SU-DHL-6 (cell line): ENCODE results near the gene ST6GALNAC3.

Source experiments
- H2AFZ ChIP-seq: fragments of 200-600 bp; sonication (generic); 2 replicates; pipeline ENCODE4 v1.6.1; 2014; ENCODE audit warnings: low read depth, mild to moderate bottlenecking, moderate library complexity, mixed read lengths, antibody characterized with exemption, low read length; ENCODE audit not compliant: severe bottlenecking
- H3F3A ChIP-seq: fragments of 200-600 bp; shearing (Covaris generic); 2 replicates; pipeline ENCODE4 v1.6.0; 2016; ENCODE audit warnings: antibody characterized with exemption, mild to moderate bottlenecking; ENCODE audit not compliant: insufficient read depth
- H3K27ac ChIP-seq: fragments of 200-600 bp; sonication (generic); 2 replicates; pipeline ENCODE4 v1.5.1; 2016; ENCODE audit warnings: low read depth, mild to moderate bottlenecking, low read length, moderate library complexity, mixed read lengths
- H3K27me3 ChIP-seq: fragments of 200-600 bp; sonication (generic), shearing (Covaris generic); 2 replicates; pipeline ENCODE4 v1.6.0; 2014; ENCODE audit warnings: mild to moderate bottlenecking, low read length
- H3K36me3 ChIP-seq: fragments of 200-600 bp; sonication (generic); 2 replicates; pipeline ENCODE4 v1.6.1; 2014; ENCODE audit warnings: mild to moderate bottlenecking, low read length, mixed read lengths
- H3K4me2 ChIP-seq: fragments of 300-600, 200-600 bp; shearing (Covaris generic), sonication (generic); 2 replicates; pipeline ENCODE4 v1.6.0; 2014; ENCODE audit warnings: low read length, low read depth, mild to moderate bottlenecking; ENCODE audit not compliant: poor library complexity, severe bottlenecking
- H3K4me3 ChIP-seq: fragments of 200-600 bp; sonication (generic); 2 replicates; pipeline ENCODE4 v1.5.1; 2014; ENCODE audit warnings: antibody characterized with exemption, low read length, mild to moderate bottlenecking, mixed read lengths; ENCODE audit not compliant: insufficient read depth, poor library complexity, severe bottlenecking
- H3K79me2 ChIP-seq: fragments of 200-600 bp; sonication (generic); 2 replicates; pipeline ENCODE4 v1.6.1; 2014; ENCODE audit warnings: mild to moderate bottlenecking, low read length, moderate library complexity; ENCODE audit not compliant: insufficient read depth
- H3K9ac ChIP-seq: fragments of 200-600 bp; sonication (generic); 2 replicates; pipeline ENCODE4 v1.7.0; 2014; ENCODE audit warnings: mild to moderate bottlenecking, low read length
- H3K9me2 ChIP-seq: fragments of 200-600 bp; sonication (generic); replicated peaks from 2 replicates; pipeline ENCODE4 v1.6.1; 2014; ENCODE audit warnings: low read length; ENCODE audit not compliant: insufficient read depth
- H3K9me3 ChIP-seq: fragments of 200-600 bp; sonication (generic); 2 replicates; pipeline ENCODE4 v1.6.1; 2014; ENCODE audit warnings: low read length, mixed read lengths; ENCODE audit not compliant: insufficient read depth
- H4K20me1 ChIP-seq: fragments of 200-600 bp; sonication (generic); 2 replicates; pipeline ENCODE4 v1.6.1; 2014; ENCODE audit warnings: low read depth, mild to moderate bottlenecking, antibody characterized with exemption, low read length, moderate library complexity, mixed read lengths
- EZH2phosphoT487 ChIP-seq: fragments of 200-600 bp; sonication (generic), shearing (Covaris generic); conservative IDR thresholded peaks from 2 replicates; pipeline ENCODE4 v1.6.1; 2018; ENCODE audit warnings: mild to moderate bottlenecking, antibody characterized with exemption, low read length, moderate library complexity, mixed read lengths
- TF ChIP-seq, protein P1 (sequence below): fragments of 200-600 bp; sonication (generic); IDR thresholded peaks from one replicate; pipeline ENCODE4 v1.5.1; 2017; ENCODE audit warnings: antibody characterized with exemption, mild to moderate bottlenecking, low read length, moderate library complexity; ENCODE audit not compliant: insufficient read depth, poor library complexity, severe bottlenecking

ST6GALNAC3 gene

GRCh38 chr1:76225526-76225925, 151.0 kb downstream of the ST6GALNAC3 start:
- H3K4me2 ChIP-seq, result no peak overlapping the region

DNA sequence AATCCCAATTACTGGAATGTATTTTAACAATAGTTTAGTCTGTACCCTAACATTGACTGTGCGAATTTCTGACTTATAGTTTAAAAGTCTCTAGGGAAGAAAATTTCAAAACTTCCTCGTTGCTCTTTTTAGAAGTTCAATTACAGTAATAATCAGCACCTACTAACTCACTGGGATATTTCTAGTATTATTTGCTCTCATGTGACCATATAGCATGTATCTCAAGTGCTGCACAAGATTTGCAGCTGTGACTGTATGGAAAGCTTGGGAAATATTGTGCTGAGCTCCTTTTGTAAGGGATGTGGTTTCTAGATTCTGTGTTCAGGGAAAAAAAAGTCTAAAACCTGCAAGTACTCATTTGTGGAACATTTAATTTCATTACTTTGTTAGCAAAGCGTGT, 153.1 kb downstream of the ST6GALNAC3 start:
- no peaks in the 10 kb centered on the region for H3K9me3 ChIP-seq
- H3F3A ChIP-seq, result no peaks in the 10 kb centered on the region
- H4K20me1 ChIP-seq, result no peaks in the 10 kb centered on the region
- no peak overlapping the region for H3K9ac ChIP-seq
- TF ChIP-seq EZH2phosphoT487, result no peak
- TF ChIP-seq, protein P1, sequence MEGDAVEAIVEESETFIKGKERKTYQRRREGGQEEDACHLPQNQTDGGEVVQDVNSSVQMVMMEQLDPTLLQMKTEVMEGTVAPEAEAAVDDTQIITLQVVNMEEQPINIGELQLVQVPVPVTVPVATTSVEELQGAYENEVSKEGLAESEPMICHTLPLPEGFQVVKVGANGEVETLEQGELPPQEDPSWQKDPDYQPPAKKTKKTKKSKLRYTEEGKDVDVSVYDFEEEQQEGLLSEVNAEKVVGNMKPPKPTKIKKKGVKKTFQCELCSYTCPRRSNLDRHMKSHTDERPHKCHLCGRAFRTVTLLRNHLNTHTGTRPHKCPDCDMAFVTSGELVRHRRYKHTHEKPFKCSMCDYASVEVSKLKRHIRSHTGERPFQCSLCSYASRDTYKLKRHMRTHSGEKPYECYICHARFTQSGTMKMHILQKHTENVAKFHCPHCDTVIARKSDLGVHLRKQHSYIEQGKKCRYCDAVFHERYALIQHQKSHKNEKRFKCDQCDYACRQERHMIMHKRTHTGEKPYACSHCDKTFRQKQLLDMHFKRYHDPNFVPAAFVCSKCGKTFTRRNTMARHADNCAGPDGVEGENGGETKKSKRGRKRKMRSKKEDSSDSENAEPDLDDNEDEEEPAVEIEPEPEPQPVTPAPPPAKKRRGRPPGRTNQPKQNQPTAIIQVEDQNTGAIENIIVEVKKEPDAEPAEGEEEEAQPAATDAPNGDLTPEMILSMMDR, result no peak
- H3K4me3 ChIP-seq, result no peak overlapping the region
- no peaks in the 10 kb centered on the region for H3K36me3 ChIP-seq
- H3K9me2 ChIP-seq, result no peaks in the 10 kb centered on the region
- no peak overlapping the region for H2AFZ ChIP-seq
- H3K27ac ChIP-seq, result no peak overlapping the region
- H3K4me2 ChIP-seq, result no peak overlapping the region
- no peaks in the 10 kb centered on the region for H3K27me3 ChIP-seq
- H3K79me2 ChIP-seq, result no peaks in the 10 kb centered on the region

More at GRCh38 chr1:76225526-76225925, 151.0 kb downstream of the ST6GALNAC3 start:
- Histone ChIP-seq H3K27ac (no peak overlapping the region), H3K9me2 (no peaks in the 10 kb centered on the region), H3K27me3 (no peaks in the 10 kb centered on the region), H3K9me3 (no peaks in the 10 kb centered on the region), H3F3A (no peaks in the 10 kb centered on the region), H3K4me3 (no peak overlapping the region), H3K79me2 (no peaks in the 10 kb centered on the region), H4K20me1 (no peaks in the 10 kb centered on the region), H3K36me3 (no peaks in the 10 kb centered on the region), H2AFZ (no peak overlapping the region), H3K9ac (no peak overlapping the region)
- TF ChIP-seq EZH2phosphoT487, result no peak
- TF ChIP-seq, protein P1, result no peak

GRCh38 chr1:76229279-76230005, 154.9 kb downstream of the ST6GALNAC3 start:
- H3K27me3 ChIP-seq, result no peaks in the 10 kb centered on the region
- H3K9me3 ChIP-seq, result no peaks in the 10 kb centered on the region
- H3K36me3 ChIP-seq, result no peaks in the 10 kb centered on the region
- TF ChIP-seq EZH2phosphoT487, result no peak
- TF ChIP-seq, protein P1, result no peak
- H3F3A ChIP-seq, result no peaks in the 10 kb centered on the region
- no peak overlapping the region for H3K4me2 ChIP-seq
- no peaks in the 10 kb centered on the region for H4K20me1 ChIP-seq
- H3K4me3 ChIP-seq, result no peak overlapping the region
- no peaks in the 10 kb centered on the region for H3K9me2 ChIP-seq
- H3K9ac ChIP-seq, result no peak overlapping the region
- H3K27ac ChIP-seq, result no peak overlapping the region
- H3K79me2 ChIP-seq, result no peaks in the 10 kb centered on the region
- no peak overlapping the region for H2AFZ ChIP-seq
